GM12891 (cell line): ENCODE data around the gene ANKRD1. TPM values are rescaled to one million over a fixed set of nuclear protein-coding genes. Genes with fewer than 3 reads are reported as not detected.

Experiments used
- DNase-seq: peaks from one replicate; pipeline ENCODE4 v3.0.0; 2011; ENCODE audit warnings: low spot score; ENCODE audit not compliant: insufficient read length
- FAIRE-seq: peaks from 2 replicates; lab custom pipeline; 2011; peaks lifted over from hg19 to GRCh38; lab: Jason Lieb, UNC
- PAX5 ChIP-seq: IDR thresholded peaks from 2 replicates; pipeline ENCODE4 v1.6.1; 2011; ENCODE audit warnings: low read length, moderate library complexity, mild to moderate bottlenecking; ENCODE audit not compliant: insufficient read depth, severe bottlenecking
- POLR2A ChIP-seq: IDR thresholded peaks from 2 replicates; pipeline ENCODE4 v1.6.1; 2011; ENCODE audit warnings: low read depth, low read length, control low read depth
- POLR2AphosphoS5 ChIP-seq: IDR thresholded peaks from 2 replicates; pipeline ENCODE4 v1.6.1; 2011; ENCODE audit warnings: low read depth, low read length, control low read depth
- POU2F2 ChIP-seq: IDR thresholded peaks from 2 replicates; pipeline ENCODE4 v1.6.1; 2011; ENCODE audit warnings: low read depth, mild to moderate bottlenecking, control low read depth, low read length, moderate library complexity
- SPI1 ChIP-seq: IDR thresholded peaks from 2 replicates; pipeline ENCODE4 v1.6.1; 2011; ENCODE audit warnings: low read depth, low read length, control low read depth
- TAF1 ChIP-seq: IDR thresholded peaks from 2 replicates; pipeline ENCODE4 v1.6.1; 2011; ENCODE audit warnings: low read depth, low read length, control low read depth
- polyA plus RNA-seq: library from polyadenylated mRNA; unstranded; fragments of >200 nt; gene quantifications from one replicate; pipeline ENCODE4 v1.2.1, GENCODE V29; 2012; ENCODE audit warnings: low read depth, missing spikeins, inconsistent platforms; ENCODE audit not compliant: missing spikeins

The ANKRD1 gene
- polyA plus RNA-seq: not detected

GRCh38 chr10:90920986-90921666, at the start of gene ANKRD1:
Gene ANKRD1 (minus strand): TSS chr10:90921087. CDS start chr10:90921027, 60 bp downstream.
- FAIRE-seq (no peak), DNase-seq (no peak)
- no peak for TF ChIP-seq SPI1
- no peak for TF ChIP-seq TAF1
- TF ChIP-seq PAX5: no peak
- TF ChIP-seq POLR2A: no peak
- no peak for TF ChIP-seq POLR2AphosphoS5
- TF ChIP-seq POU2F2: no peak

GRCh38 chr10:90969947-90970673, 49.2 kb upstream of the ANKRD1 start:
- no peak for FAIRE-seq
- TF ChIP-seq POLR2AphosphoS5 (no peak), SPI1 (no peak), POU2F2 (no peak), POLR2A (no peak), PAX5 (no peak), TAF1 (no peak)
- no peak for DNase-seq

GRCh38 chr10:90969121-90969534, 48.2 kb upstream of the ANKRD1 start:
- no peak for FAIRE-seq
- TF ChIP-seq SPI1 (no peak), POU2F2 (no peak), TAF1 (no peak), POLR2AphosphoS5 (no peak), PAX5 (no peak)
- DNase-seq: no peak

- DNase-seq (no peak), FAIRE-seq (no peak)
- no peak for TF ChIP-seq PAX5
- no peak for TF ChIP-seq POLR2AphosphoS5
- TF ChIP-seq POLR2A: no peak
- no peak for TF ChIP-seq TAF1
- TF ChIP-seq POU2F2: no peak
- TF ChIP-seq SPI1: no peak
Observed at GRCh38 chr10:90968328-90969081, 47.6 kb upstream of the ANKRD1 start.

GRCh38 chr10:90967865-90968264, 47.0 kb upstream of the ANKRD1 start:
- no peak for TF ChIP-seq POLR2A
- no peak for TF ChIP-seq POU2F2
- no peak for TF ChIP-seq POLR2AphosphoS5
- TF ChIP-seq PAX5: no peak
- no peak for TF ChIP-seq TAF1
- TF ChIP-seq SPI1: no peak
- no peak for FAIRE-seq
- DNase-seq: no peak

GRCh38 chr10:90966146-90966545, 45.3 kb upstream of the ANKRD1 start:
- DNase-seq: no peak
- no peak for FAIRE-seq
- TF ChIP-seq SPI1 (no peak), POLR2AphosphoS5 (no peak), POU2F2 (no peak)

GRCh38 chr10:90965720-90966119, 44.8 kb upstream of the ANKRD1 start:
- no peak for FAIRE-seq
- TF ChIP-seq PAX5 (no peak), POU2F2 (no peak), POLR2AphosphoS5 (no peak), TAF1 (no peak), SPI1 (no peak), POLR2A (no peak)
- no peak for DNase-seq

GRCh38 chr10:90964781-90965465, 44.0 kb upstream of the ANKRD1 start:
- DNase-seq (no peak), FAIRE-seq (no peak)
- TF ChIP-seq PAX5 (no peak), POU2F2 (no peak), POLR2A (no peak), POLR2AphosphoS5 (no peak), SPI1 (no peak), TAF1 (no peak)
